SH-SY5Y (cell line): Measurements from ENCODE around the gene RETREG2.

Source experiments
- GATA2 ChIP-seq: IDR thresholded peaks from 2 replicates; pipeline ENCODE4 v1.6.1; 2011; ENCODE audit warnings: mild to moderate bottlenecking, low read depth, low read length
- GATA3 ChIP-seq: IDR thresholded peaks from 2 replicates; pipeline ENCODE4 v1.6.1; 2011; ENCODE audit warnings: low read depth, mild to moderate bottlenecking, low read length, moderate library complexity

- TF ChIP-seq GATA3 (no peak), GATA2 (no peak)
Measured at GRCh38 chr2:219205981-219206327, 27.9 kb downstream of the RETREG2 start.
